GM12891 (cell line): ENCODE measurements around the gene PLVAP. TPM values are rescaled to one million over a fixed set of nuclear protein-coding genes. Genes with fewer than 3 reads are reported as not detected.

Experiments used
- DNase-seq: peaks from one replicate; pipeline ENCODE4 v3.0.0; 2011; ENCODE audit warnings: low spot score; ENCODE audit not compliant: insufficient read length
- FAIRE-seq: peaks from 2 replicates; lab custom pipeline; 2011; peaks lifted over from hg19 to GRCh38; lab: Jason Lieb, UNC
- PAX5 ChIP-seq: IDR thresholded peaks from 2 replicates; pipeline ENCODE4 v1.6.1; 2011; ENCODE audit warnings: low read length, moderate library complexity, mild to moderate bottlenecking; ENCODE audit not compliant: insufficient read depth, severe bottlenecking
- POLR2A ChIP-seq: IDR thresholded peaks from 2 replicates; pipeline ENCODE4 v1.6.1; 2011; ENCODE audit warnings: low read depth, low read length, control low read depth
- POLR2AphosphoS5 ChIP-seq: IDR thresholded peaks from 2 replicates; pipeline ENCODE4 v1.6.1; 2011; ENCODE audit warnings: low read depth, low read length, control low read depth
- POU2F2 ChIP-seq: IDR thresholded peaks from 2 replicates; pipeline ENCODE4 v1.6.1; 2011; ENCODE audit warnings: low read depth, mild to moderate bottlenecking, control low read depth, low read length, moderate library complexity
- SPI1 ChIP-seq: IDR thresholded peaks from 2 replicates; pipeline ENCODE4 v1.6.1; 2011; ENCODE audit warnings: low read depth, low read length, control low read depth
- TAF1 ChIP-seq: IDR thresholded peaks from 2 replicates; pipeline ENCODE4 v1.6.1; 2011; ENCODE audit warnings: low read depth, low read length, control low read depth
- polyA plus RNA-seq: library from polyadenylated mRNA; unstranded; fragments of >200 nt; gene quantifications from one replicate; pipeline ENCODE4 v1.2.1, GENCODE V29; 2012; ENCODE audit warnings: low read depth, missing spikeins, inconsistent platforms; ENCODE audit not compliant: missing spikeins

PLVAP gene, protein sequence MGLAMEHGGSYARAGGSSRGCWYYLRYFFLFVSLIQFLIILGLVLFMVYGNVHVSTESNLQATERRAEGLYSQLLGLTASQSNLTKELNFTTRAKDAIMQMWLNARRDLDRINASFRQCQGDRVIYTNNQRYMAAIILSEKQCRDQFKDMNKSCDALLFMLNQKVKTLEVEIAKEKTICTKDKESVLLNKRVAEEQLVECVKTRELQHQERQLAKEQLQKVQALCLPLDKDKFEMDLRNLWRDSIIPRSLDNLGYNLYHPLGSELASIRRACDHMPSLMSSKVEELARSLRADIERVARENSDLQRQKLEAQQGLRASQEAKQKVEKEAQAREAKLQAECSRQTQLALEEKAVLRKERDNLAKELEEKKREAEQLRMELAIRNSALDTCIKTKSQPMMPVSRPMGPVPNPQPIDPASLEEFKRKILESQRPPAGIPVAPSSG
- 0.28 TPM for polyA plus RNA-seq

DNA sequence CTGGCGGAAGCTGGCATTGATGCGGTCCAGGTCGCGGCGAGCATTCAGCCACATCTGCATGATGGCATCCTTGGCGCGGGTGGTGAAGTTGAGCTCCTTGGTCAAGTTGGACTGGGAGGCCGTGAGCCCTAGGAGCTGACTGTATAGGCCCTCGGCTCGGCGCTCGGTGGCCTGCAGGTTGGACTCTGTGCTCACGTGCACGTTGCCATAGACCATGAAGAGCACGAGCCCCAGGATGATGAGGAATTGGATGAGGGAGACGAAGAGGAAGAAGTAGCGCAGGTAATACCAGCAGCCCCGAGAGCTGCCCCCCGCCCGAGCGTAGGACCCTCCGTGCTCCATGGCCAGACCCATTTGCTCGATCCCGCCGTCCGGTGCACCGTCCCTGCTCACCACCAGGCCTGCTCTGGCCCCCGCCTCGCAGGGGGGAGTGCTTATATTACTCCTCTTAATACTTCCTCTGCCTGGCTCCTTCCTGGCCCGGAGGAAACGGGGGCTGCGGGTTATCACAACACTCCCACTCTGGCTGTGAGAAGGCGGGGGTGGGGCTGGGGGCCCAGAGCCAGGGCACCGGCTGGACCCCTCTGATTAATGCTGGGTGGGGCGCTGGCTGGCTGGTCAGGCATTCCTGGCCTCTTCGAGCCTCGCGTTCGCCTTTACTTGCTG lies at the start of gene PLVAP:
PLVAP (minus strand) TSS at position 408 of the 666 bp plus-strand sequence; CDS start at position 354, 54 bp downstream.
- FAIRE-seq (no peak), DNase-seq (no peak)
- TF ChIP-seq POLR2AphosphoS5 = no peak
- no peak for TF ChIP-seq POU2F2
- TF ChIP-seq TAF1 = no peak
- TF ChIP-seq PAX5 = no peak
- no peak for TF ChIP-seq SPI1
- TF ChIP-seq POLR2A = no peak

DNA sequence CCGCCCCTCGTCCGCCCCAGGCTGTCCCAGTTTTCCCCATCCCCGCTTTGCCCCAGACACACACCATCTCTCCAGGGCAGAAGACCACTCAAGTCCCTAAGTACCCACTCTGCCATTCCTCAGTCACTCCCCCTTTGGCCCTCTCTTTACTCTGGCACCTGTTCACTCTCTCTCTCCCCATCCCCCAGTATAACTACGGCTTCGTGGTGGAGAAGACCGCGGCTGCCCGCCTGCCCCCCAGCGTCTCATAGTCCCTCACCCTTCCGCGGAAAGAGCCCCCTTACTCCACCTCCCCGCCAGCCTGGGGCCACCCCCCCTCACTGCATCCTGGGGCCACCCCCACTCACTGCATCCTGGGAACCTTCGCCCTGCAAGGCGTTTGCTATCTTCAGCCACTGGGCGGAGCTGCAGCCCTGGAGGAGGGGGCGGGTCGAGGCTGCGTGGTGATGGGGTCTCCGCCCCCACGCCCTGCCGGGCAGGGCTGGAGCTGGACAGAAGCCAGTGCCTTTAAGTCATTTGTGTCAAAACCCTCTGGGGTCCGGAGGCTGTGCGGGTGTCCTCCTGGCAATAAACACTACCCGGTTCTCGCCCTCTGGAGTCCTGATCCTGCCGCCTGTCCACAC lies 47.7 kb upstream of the PLVAP start:
- peak; percentile 59 for DNase-seq
- TF ChIP-seq PAX5 = no peak
- no peak for TF ChIP-seq SPI1
- no peak for TF ChIP-seq POU2F2
- TF ChIP-seq POLR2A = no peak
- no peak for TF ChIP-seq POLR2AphosphoS5
- FAIRE-seq = peak; percentile 90

- TF ChIP-seq POU2F2 (no peak), PAX5 (no peak), SPI1 (no peak), POLR2A (no peak), TAF1 (no peak), POLR2AphosphoS5 (no peak)
- FAIRE-seq (no peak), DNase-seq (no peak)
Observed at GRCh38 chr19:17423429-17424208, 46.5 kb upstream of the PLVAP start.

GRCh38 chr19:17421942-17422341 lies 44.8 kb upstream of the PLVAP start:
- TF ChIP-seq SPI1 (no peak), POLR2A (no peak), TAF1 (no peak), POU2F2 (no peak), PAX5 (no peak), POLR2AphosphoS5 (no peak)
- DNase-seq (no peak), FAIRE-seq (no peak)

- DNase-seq (no peak), FAIRE-seq (peak; percentile 78)
- TF ChIP-seq PAX5 (no peak), POU2F2 (no peak), POLR2AphosphoS5 (no peak), SPI1 (no peak), TAF1 (no peak), POLR2A (no peak)
Observed at GRCh38 chr19:17420475-17420924, 43.4 kb upstream of the PLVAP start.

GRCh38 chr19:17419621-17420474 lies 42.7 kb upstream of the PLVAP start, which contains the start of gene MVB12A:
TSS of gene MVB12A (plus strand) at chr19:17420047. CDS start at chr19:17420136, 89 bp downstream.
- TF ChIP-seq POU2F2 (peak; percentile 23; the same call in 1 of the 2 replicates), POLR2A (0 out of 2 replicates have a peak, but pooled peaks have one; percentile 36), TAF1 (no peak), POLR2AphosphoS5 (no peak), SPI1 (no peak), PAX5 (no peak)
- DNase-seq (peak; percentile 99), FAIRE-seq (peak; percentile 100)

GRCh38 chr19:17419154-17419620 lies 42.0 kb upstream of the PLVAP start:
- FAIRE-seq (no peak), DNase-seq (no peak)
- no peak for TF ChIP-seq POLR2AphosphoS5
- no peak for TF ChIP-seq SPI1
- TF ChIP-seq POLR2A = no peak
- no peak for TF ChIP-seq POU2F2
- TF ChIP-seq PAX5 = no peak
- TF ChIP-seq TAF1 = no peak

DNA sequence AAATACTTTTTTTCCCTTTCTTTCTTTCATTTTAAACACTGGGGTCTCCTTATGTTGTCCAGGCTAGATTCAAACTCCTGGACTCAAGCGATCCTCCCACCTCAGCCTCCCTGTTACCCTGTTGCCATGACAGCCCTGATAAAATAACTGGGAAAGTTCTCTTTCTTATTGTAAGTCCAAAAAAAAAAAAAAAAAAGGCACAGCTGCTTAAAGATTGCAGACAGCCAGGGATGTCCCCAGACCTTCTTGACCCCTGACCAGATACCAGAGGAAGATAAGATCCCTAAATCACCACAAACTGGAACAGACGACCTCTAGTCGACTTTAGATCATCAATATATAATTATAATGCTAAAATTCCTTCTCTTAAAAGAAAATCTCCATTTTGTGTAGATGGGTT lies 41.6 kb upstream of the PLVAP start:
- no peak for FAIRE-seq
- TF ChIP-seq POU2F2 (no peak), TAF1 (no peak), POLR2A (no peak), SPI1 (no peak), POLR2AphosphoS5 (no peak), PAX5 (no peak)

DNA sequence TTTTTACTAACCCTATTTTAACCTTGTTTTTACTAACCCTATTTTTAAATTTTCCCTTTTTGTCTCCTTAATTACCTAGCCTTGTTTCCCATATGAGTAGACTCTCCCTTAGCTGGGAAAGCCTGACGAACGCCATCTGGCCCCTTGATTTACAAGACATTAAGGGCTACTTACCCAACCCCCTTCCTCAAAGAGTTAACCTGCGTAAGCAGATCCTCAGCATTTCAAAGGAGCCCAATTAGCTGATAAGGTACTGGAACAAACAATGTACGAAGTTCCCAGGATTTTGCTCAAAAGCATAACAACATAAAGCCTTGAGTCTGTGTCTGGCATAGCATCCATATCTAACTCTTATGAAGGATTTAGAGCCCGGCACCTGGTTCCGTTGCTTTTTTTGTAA lies 38.0 kb upstream of the PLVAP start:
- TF ChIP-seq SPI1 (no peak), TAF1 (no peak), POLR2AphosphoS5 (no peak), POU2F2 (no peak), PAX5 (no peak), POLR2A (no peak)
- no peak for DNase-seq
- no peak for FAIRE-seq

More for the DNA sequence above, 41.6 kb upstream of the PLVAP start:
- DNase-seq = no peak
